Retinal pigment epithelial cell (primary cell): Measurements from ENCODE around the gene UBL7.

Experiments
- DNase-seq: peaks from one replicate; pipeline ENCODE4 v3.0.0-alpha.2; 2010; ENCODE audit warnings: low read depth
- H3K4me3 ChIP-seq: 2 replicates; pipeline ENCODE4 v1.5.1; 2011; ENCODE audit warnings: mild to moderate bottlenecking, low read length, control low read depth, moderate library complexity
- TF ChIP-seq, protein P1 (sequence below): conservative IDR thresholded peaks from 2 replicates; pipeline ENCODE4 v1.5.1; 2011; ENCODE audit warnings: low read depth, low read length, control low read depth, inconsistent platforms

The UBL7 gene

DNA sequence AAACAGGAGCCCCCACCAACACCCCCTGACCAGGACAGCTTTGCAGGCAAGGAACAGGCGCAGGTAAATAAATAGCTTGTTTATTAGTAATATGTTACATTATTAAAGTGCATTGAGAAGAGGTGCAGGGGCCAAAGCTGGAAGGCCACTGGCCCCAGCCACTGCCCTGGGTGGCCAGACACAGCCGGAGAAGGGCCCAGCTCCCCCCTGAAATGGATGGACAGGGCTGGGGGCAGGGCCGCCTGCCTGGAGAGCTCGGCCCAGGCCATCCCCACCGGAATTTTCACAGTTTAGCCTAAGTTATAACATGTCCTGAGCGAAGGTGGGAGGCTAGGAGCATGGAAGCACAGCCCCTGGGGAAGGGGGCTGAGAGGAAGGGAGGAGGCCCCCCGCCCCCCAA lies 51.7 kb downstream of the UBL7 start:
- H3K4me3 ChIP-seq = no peak overlapping the region
- no peak for DNase-seq
- TF ChIP-seq, protein P1, sequence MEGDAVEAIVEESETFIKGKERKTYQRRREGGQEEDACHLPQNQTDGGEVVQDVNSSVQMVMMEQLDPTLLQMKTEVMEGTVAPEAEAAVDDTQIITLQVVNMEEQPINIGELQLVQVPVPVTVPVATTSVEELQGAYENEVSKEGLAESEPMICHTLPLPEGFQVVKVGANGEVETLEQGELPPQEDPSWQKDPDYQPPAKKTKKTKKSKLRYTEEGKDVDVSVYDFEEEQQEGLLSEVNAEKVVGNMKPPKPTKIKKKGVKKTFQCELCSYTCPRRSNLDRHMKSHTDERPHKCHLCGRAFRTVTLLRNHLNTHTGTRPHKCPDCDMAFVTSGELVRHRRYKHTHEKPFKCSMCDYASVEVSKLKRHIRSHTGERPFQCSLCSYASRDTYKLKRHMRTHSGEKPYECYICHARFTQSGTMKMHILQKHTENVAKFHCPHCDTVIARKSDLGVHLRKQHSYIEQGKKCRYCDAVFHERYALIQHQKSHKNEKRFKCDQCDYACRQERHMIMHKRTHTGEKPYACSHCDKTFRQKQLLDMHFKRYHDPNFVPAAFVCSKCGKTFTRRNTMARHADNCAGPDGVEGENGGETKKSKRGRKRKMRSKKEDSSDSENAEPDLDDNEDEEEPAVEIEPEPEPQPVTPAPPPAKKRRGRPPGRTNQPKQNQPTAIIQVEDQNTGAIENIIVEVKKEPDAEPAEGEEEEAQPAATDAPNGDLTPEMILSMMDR = no peak

DNA sequence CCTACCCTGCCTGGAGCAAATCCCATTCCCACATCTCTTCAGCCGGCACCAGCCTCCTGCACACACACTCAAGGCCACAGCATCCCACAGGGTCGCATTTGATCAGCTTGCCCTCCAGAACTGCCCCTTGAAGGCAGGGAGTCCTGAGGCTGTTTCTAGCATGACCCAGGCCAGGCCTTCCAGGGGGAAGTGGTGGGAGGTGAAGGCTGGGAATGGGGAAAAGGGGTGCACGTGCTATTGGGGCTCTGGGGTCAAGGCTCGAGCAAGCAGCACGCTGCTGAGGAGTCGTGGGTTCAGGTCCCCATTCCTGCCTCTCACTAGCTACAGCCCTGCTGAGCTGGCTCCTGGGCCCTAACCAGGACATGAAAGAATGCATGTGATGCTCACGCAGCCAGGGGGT lies 52.1 kb downstream of the UBL7 start:
- no peak for DNase-seq
- TF ChIP-seq, protein P1 = no peak
- no peak overlapping the region for H3K4me3 ChIP-seq

DNA sequence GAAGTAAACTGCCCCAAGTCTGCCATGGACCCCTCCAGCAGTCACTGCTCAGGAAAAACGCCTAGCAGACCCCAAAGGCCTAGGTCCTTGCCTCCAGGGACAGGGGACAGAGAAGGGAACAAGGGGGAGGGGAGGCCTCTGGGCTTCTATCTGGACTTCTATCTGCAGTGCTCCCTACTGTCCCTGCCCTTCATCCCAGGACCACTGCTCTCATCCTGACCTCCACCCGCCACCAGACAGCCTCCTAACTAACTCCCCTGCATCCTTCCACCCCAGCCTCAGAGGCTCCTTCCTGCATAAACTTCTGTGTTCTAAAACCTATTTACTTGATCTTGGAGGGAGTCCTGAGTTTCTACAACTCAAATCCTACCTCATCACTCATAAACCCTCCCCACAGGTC lies 52.6 kb downstream of the UBL7 start:
- DNase-seq = no peak
- no peak overlapping the region for H3K4me3 ChIP-seq
- TF ChIP-seq, protein P1 = no peak

DNA sequence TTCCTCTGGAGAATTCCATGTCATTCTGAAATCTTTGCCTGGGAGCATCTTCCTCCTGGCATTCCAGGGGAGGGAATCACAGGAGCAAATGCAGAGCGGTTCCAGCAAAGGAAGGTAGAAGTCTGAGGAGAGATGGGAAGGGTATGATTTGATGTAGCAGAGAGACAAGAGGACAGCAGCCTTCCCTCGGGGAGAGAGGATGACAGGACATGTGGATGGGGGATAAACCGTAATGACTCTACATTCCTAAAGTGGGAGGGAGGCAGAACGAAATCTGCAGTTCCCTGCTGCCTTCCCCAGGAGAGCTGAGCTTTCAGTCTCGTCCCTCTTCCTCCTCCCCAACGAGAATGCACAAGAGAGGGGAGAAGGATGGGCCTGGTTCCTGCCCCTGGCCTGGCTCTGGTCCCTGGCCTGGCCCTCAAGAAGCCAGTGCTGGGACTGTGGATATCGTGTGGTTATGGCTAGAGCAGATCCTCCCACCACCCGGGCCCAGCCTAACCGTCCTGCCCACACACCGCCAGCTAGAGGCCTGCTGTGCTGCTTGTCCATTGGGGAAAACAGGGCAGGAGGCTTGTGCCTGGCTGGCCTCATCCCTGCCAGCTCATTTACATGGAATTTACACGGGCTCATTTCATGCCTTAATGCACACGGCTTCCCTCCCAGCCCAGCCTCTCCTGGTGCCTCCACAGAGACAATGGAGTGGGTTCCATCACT lies 53.8 kb downstream of the UBL7 start:
- H3K4me3 ChIP-seq = no peak overlapping the region
- DNase-seq = peak; percentile 61
- TF ChIP-seq, protein P1 = no peak

DNA sequence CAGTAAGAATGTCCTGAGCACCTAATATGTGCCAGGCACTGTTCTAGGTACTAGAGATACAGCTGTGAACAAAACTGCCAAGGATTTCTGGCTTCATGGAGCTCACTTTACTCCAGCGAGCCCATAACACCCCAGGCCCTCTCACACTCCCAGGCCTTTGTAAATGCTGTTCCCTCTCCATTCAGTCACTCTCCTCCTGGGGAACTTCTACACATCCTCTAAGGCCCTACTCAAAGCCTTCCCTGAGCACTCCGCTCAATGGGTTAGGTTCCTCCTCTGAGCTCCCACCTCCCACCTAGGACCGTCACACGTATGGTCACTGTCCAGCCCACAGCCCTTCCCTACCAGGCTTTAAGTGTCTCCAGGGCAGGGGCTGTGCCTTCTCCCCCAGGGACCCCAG lies 54.4 kb downstream of the UBL7 start:
- TF ChIP-seq, protein P1 = no peak
- H3K4me3 ChIP-seq = no peak overlapping the region
- DNase-seq = no peak

DNA sequence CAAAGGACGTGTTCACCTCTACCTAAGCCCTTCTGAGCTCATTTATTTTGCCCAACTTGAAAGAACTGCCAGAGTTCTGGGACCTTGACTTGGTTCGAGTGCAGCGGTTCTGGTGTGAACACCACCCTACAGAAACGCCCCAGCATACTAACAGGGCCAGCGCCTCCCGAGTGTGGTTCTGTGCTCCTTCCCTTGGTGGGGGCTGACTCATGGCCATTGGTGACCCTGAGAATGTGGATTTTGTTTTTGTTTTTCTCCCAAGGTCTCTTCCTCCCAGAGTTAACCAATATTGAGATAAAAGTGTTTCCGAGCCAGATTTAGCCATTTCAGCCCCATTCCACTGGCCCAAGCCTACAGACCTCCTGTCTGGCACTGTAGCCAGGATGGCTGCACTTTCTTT lies 55.1 kb downstream of the UBL7 start:
- TF ChIP-seq, protein P1 = no peak
- no peak overlapping the region for H3K4me3 ChIP-seq
- DNase-seq = no peak

DNA sequence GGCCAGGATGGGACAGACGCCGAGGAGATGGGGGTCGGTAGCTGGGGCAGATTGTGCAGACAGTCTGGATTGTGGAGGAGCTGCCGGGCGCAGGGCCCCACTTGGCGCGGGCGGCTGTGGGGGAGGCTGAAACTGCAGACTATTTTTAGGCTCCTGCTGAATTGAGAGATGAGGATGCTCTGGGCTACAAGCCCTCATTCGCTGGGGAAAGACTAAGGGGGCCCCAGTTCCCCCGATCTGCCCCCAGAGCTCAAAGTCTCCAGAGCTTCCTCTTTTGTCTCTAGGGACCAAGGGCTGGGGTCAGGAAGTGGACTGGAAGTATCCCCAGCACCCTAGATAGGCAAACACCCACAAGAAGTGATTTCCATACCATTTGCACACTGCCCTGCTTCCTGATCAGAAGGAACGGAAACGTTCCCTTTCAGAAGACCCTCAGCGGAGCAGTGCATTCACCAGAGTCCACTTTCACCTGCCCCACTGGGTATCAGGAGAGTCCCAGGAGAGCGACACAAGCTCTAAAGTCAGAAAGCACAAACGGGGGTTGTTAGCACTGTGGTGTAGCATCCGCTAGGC lies 56.9 kb downstream of the UBL7 start:
- TF ChIP-seq, protein P1 = no peak
- DNase-seq = no peak
- H3K4me3 ChIP-seq = no peak overlapping the region
